ENCODE results near the gene ELOVL1.

DNA sequence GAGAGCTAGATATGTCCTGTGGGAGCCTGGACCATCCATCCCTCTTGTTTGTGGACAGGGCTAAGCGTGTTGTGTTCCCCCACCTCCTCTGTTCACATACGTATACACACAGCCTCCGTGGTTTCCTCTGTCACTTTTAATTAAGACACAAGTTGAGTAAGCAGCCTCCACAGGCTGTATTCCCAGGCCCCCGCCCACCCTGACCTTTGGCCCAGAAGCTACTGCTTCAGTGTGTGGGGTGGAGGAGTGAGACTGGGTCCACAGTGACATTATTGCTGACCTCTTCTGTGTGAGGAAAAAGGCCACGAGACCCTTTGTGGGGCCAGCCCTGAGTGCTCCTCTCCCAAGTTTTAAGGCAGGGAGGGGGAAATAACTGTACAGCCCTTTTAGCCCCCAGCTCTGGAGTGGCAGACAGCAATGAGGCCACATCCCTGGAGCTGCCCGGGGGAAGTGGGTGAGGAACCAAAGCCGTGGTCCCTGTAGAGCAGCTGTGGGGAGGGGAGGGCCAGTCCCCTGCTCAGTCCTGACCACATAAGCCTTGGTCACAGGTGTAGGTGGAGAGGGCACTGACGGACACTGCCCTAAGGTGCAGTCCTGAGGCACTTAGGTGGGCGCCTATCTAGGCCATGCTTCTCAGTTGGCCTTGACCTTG lies 4.4 kb downstream of the ELOVL1 start:
- TF ChIP-seq FOXM1 (IDR thresholded peaks at IDR 0.05; ENCODE audit: borderline replicate concordance) (no peak), FOXK2 (IDR thresholded peaks at IDR 0.05) (no peak), LEF1 (IDR thresholded peaks at IDR 0.05; ENCODE audit: borderline replicate concordance) (no peak), TARDBP (IDR thresholded peaks at IDR 0.05) (no peak), BHLHE40 (IDR thresholded peaks at IDR 0.05; ENCODE audit: borderline replicate concordance) (no peak), SP1 (IDR thresholded peaks at IDR 0.05) (no peak), FOXA1 (IDR thresholded peaks at IDR 0.05) (no peak), HDGF (IDR thresholded peaks at IDR 0.05; ENCODE audit: borderline replicate concordance) (no peak), CTBP1 (IDR thresholded peaks at IDR 0.05; ENCODE audit: borderline replicate concordance) (no peak), PKNOX1 (IDR thresholded peaks at IDR 0.05) (no peak), ZNF384 (IDR thresholded peaks at IDR 0.05) (no peak), SUZ12 (IDR thresholded peaks at IDR 0.05) (no peak)
